Neural progenitor cell (in vitro differentiated cells): ENCODE results near the gene SLC43A3. TPM values are rescaled to one million over a fixed set of nuclear protein-coding genes. Genes with fewer than 3 reads are reported as not detected.

Experiments
- DNase-seq: peaks from one replicate; pipeline ENCODE4 v3.0.0-alpha.2; 2016; ENCODE audit warnings: low spot score
- H2AFZ ChIP-seq: fragments of 200-600 bp; sonication (generic); replicated peaks from 2 replicates; pipeline ENCODE4 v1.6.1; 2016; ENCODE audit warnings: antibody characterized with exemption
- H3F3A ChIP-seq: fragments of 200-600 bp; sonication (generic); 2 replicates; pipeline ENCODE4 v1.6.1; 2016; ENCODE audit warnings: antibody characterized with exemption, low read depth
- H3K27ac ChIP-seq: fragments of 200-600 bp; sonication (generic); 2 replicates; pipeline ENCODE4 v1.5.1; 2016; ENCODE audit warnings: mild to moderate bottlenecking
- H3K27me3 ChIP-seq: fragments of 200-600 bp; sonication (generic); 2 replicates; pipeline ENCODE4 v1.6.1; 2016; ENCODE audit warnings: mild to moderate bottlenecking, moderate library complexity
- H3K36me3 ChIP-seq: fragments of 200-600 bp; sonication (generic); 2 replicates; pipeline ENCODE4 v1.5.1; 2016
- H3K4me1 ChIP-seq: fragments of 200-600 bp; sonication (generic); 2 replicates; pipeline ENCODE4 v1.6.1; 2016; ENCODE audit warnings: mixed run types
- H3K4me2 ChIP-seq: fragments of 200-600 bp; sonication (generic); 2 replicates; pipeline ENCODE4 v1.6.1; 2016
- H3K4me3 ChIP-seq: fragments of 200-600 bp; sonication (generic); 2 replicates; pipeline ENCODE4 v1.5.1; 2016
- H3K79me2 ChIP-seq: fragments of 200-600 bp; sonication (generic); 2 replicates; pipeline ENCODE4 v1.6.1; 2016; ENCODE audit warnings: low read depth
- H3K9ac ChIP-seq: fragments of 200-600 bp; sonication (generic); 2 replicates; pipeline ENCODE4 v1.6.1; 2016
- H3K9me3 ChIP-seq: fragments of 200-600 bp; sonication (generic); 2 replicates; pipeline ENCODE4 v1.5.1; 2016; ENCODE audit warnings: low read depth
- H4K20me1 ChIP-seq: fragments of 200-600 bp; sonication (generic); 2 replicates; pipeline ENCODE4 v1.6.1; 2016; ENCODE audit warnings: low read depth
- H3K27ac Mint-ChIP-seq: 3 replicates; pipeline ENCODE4 v1.8.0; 2021; ENCODE audit warnings: mixed read lengths
- H3K27me3 Mint-ChIP-seq: 2 replicates; pipeline ENCODE4 v1.8.0; 2022; ENCODE audit warnings: low read depth, mild to moderate bottlenecking, inconsistent platforms, moderate library complexity, mixed read lengths; ENCODE audit not compliant: insufficient read depth
- H3K36me3 Mint-ChIP-seq: 3 replicates; pipeline ENCODE4 v1.8.0; 2021; ENCODE audit warnings: mixed read lengths
- H3K4me1 Mint-ChIP-seq: 3 replicates; pipeline ENCODE4 v1.8.0; 2021; ENCODE audit warnings: mixed read lengths
- H3K4me3 Mint-ChIP-seq: 3 replicates; pipeline ENCODE4 v1.8.0; 2021; ENCODE audit warnings: mild to moderate bottlenecking, moderate library complexity, mixed read lengths
- H3K9me3 Mint-ChIP-seq: 3 replicates; pipeline ENCODE4 v1.8.0; 2020; ENCODE audit warnings: mixed read lengths
- EZH2 ChIP-seq: fragments of 200-600 bp; sonication (generic); IDR thresholded peaks from 2 replicates; pipeline ENCODE4 v1.6.1; 2017; ENCODE audit warnings: antibody characterized with exemption, mild to moderate bottlenecking, moderate library complexity
- EZH2phosphoT487 ChIP-seq: fragments of 200-600 bp; sonication (generic); IDR thresholded peaks from 2 replicates; pipeline ENCODE4 v1.6.1; 2017; ENCODE audit warnings: antibody characterized with exemption
- total RNA-seq: library from RNA; depleted of rRNA; stranded (reverse); fragments of >200 nt; gene quantifications from 2 replicates; pipeline ENCODE4 v1.2.3, GENCODE V29; 2015; ENCODE audit warnings: low replicate concordance
- TF ChIP-seq, protein P1 (sequence below): fragments of 200-600 bp; sonication (generic); IDR thresholded peaks from 2 replicates; pipeline ENCODE4 v1.5.1; 2017; ENCODE audit warnings: antibody characterized with exemption, mild to moderate bottlenecking

Gene SLC43A3
- total RNA-seq, 1 donor from 2014 or later = 5.6 TPM

- H2AFZ ChIP-seq = no peak overlapping the region
- Mint-ChIP-seq H3K27ac (no peak overlapping the region), H3K36me3 (no peaks in the 10 kb centered on the region), H3K9me3 (no peaks in the 10 kb centered on the region), H3K27me3 (peaks cover 4% of the 10 kb centered on the region), H3K4me1 (no peaks in the 10 kb centered on the region), H3K4me3 (no peak overlapping the region)
- no peaks in the 10 kb centered on the region for H3K4me1 ChIP-seq
- DNase-seq = no peak
- no peaks in the 10 kb centered on the region for H3K36me3 ChIP-seq
- no peaks in the 10 kb centered on the region for H3K79me2 ChIP-seq
- H3K27ac ChIP-seq = no peak overlapping the region
- no peak overlapping the region for H3K9ac ChIP-seq
- TF ChIP-seq EZH2phosphoT487 (no peak), EZH2 (no peak)
- TF ChIP-seq, protein P1, sequence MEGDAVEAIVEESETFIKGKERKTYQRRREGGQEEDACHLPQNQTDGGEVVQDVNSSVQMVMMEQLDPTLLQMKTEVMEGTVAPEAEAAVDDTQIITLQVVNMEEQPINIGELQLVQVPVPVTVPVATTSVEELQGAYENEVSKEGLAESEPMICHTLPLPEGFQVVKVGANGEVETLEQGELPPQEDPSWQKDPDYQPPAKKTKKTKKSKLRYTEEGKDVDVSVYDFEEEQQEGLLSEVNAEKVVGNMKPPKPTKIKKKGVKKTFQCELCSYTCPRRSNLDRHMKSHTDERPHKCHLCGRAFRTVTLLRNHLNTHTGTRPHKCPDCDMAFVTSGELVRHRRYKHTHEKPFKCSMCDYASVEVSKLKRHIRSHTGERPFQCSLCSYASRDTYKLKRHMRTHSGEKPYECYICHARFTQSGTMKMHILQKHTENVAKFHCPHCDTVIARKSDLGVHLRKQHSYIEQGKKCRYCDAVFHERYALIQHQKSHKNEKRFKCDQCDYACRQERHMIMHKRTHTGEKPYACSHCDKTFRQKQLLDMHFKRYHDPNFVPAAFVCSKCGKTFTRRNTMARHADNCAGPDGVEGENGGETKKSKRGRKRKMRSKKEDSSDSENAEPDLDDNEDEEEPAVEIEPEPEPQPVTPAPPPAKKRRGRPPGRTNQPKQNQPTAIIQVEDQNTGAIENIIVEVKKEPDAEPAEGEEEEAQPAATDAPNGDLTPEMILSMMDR = no peak
- H3K27me3 ChIP-seq = no peaks in the 10 kb centered on the region
- no peaks in the 10 kb centered on the region for H3F3A ChIP-seq
- no peaks in the 10 kb centered on the region for H3K9me3 ChIP-seq
- no peak overlapping the region for H3K4me3 ChIP-seq
- no peaks in the 10 kb centered on the region for H4K20me1 ChIP-seq
- no peak overlapping the region for H3K4me2 ChIP-seq
Measured at GRCh38 chr11:57397394-57397990, 29.4 kb downstream of the SLC43A3 start.

GRCh38 chr11:57396744-57397143 is 30.2 kb downstream of the SLC43A3 start:
- DNase-seq = no peak
- H3K27me3 ChIP-seq = peaks cover 3% of the 10 kb centered on the region

GRCh38 chr11:57395905-57396623 is 30.9 kb downstream of the SLC43A3 start:
- Histone ChIP-seq H3K27me3 (peaks cover 10% of the 10 kb centered on the region), H3K36me3 (no peaks in the 10 kb centered on the region), H3K9ac (no peak overlapping the region), H3K27ac (no peak overlapping the region), H4K20me1 (no peaks in the 10 kb centered on the region), H3K79me2 (no peaks in the 10 kb centered on the region), H3K4me1 (no peaks in the 10 kb centered on the region), H2AFZ (no peak overlapping the region), H3K4me2 (no peak overlapping the region), H3K9me3 (no peaks in the 10 kb centered on the region), H3F3A (no peaks in the 10 kb centered on the region), H3K4me3 (no peak overlapping the region)
- no peak for DNase-seq
- Mint-ChIP-seq H3K27me3 (no peaks in the 10 kb centered on the region), H3K27ac (no peak overlapping the region), H3K4me1 (no peaks in the 10 kb centered on the region), H3K9me3 (no peaks in the 10 kb centered on the region), H3K4me3 (no peak overlapping the region), H3K36me3 (no peaks in the 10 kb centered on the region)
- TF ChIP-seq, protein P1 = no peak
- TF ChIP-seq EZH2phosphoT487 (no peak), EZH2 (no peak)

More at GRCh38 chr11:57396744-57397143, 30.2 kb downstream of the SLC43A3 start:
- Histone ChIP-seq H3K9me3 (no peaks in the 10 kb centered on the region), H3K4me1 (no peaks in the 10 kb centered on the region), H3K4me3 (no peak overlapping the region), H3K9ac (no peak overlapping the region), H3K36me3 (no peaks in the 10 kb centered on the region), H4K20me1 (no peaks in the 10 kb centered on the region), H3K4me2 (no peak overlapping the region), H3K79me2 (no peaks in the 10 kb centered on the region), H3K27ac (no peak overlapping the region), H3F3A (no peaks in the 10 kb centered on the region), H2AFZ (no peak overlapping the region)
- no peak overlapping the region for H3K27ac Mint-ChIP-seq
- no peaks in the 10 kb centered on the region for H3K4me1 Mint-ChIP-seq
- no peaks in the 10 kb centered on the region for H3K9me3 Mint-ChIP-seq
- no peaks in the 10 kb centered on the region for H3K36me3 Mint-ChIP-seq
- H3K27me3 Mint-ChIP-seq = peaks cover 4% of the 10 kb centered on the region
- no peak overlapping the region for H3K4me3 Mint-ChIP-seq
- TF ChIP-seq, protein P1 = no peak
- no peak for TF ChIP-seq EZH2phosphoT487
- TF ChIP-seq EZH2 = no peak
